SK-N-SH treated with all-trans-retinoic acid at 6 μM for 48 hours (cell line): ENCODE results near the gene GALNT12.

Source experiments
- ARNTL ChIP-seq: fragments of 450-650 bp; formaldehyde crosslinking; IDR thresholded peaks from 2 replicates; pipeline ENCODE4 v1.5.0; 2020; ENCODE audit warnings: low read depth, mild to moderate bottlenecking, moderate library complexity, borderline replicate concordance
- TSHZ2 ChIP-seq: fragments of 250-450 bp; sonication (Bioruptor Pico); IDR thresholded peaks from 2 replicates; pipeline ENCODE4 v1.5.0; 2020; ENCODE audit warnings: mild to moderate bottlenecking, moderate library complexity
- ZC3H10 ChIP-seq: fragments of 250-450 bp; sonication (Bioruptor Pico); IDR thresholded peaks from 2 replicates; pipeline ENCODE4 v1.5.1; 2021; ENCODE audit warnings: mild to moderate bottlenecking, moderate library complexity
- ZFP3 ChIP-seq: fragments of 250-450 bp; sonication (Bioruptor Pico); IDR thresholded peaks from 2 replicates; pipeline ENCODE4 v1.5.0; 2020; ENCODE audit warnings: mild to moderate bottlenecking, moderate library complexity
- ZFP30 ChIP-seq: fragments of 450-650 bp; formaldehyde crosslinking; IDR thresholded peaks from 2 replicates; pipeline ENCODE4 v1.5.0; 2022; ENCODE audit warnings: mild to moderate bottlenecking, moderate library complexity
- TF ChIP-seq, protein P1 (sequence below): fragments of 250-450 bp; sonication (Bioruptor Pico); IDR thresholded peaks from 2 replicates; pipeline ENCODE4 v1.8.0; 2020; ENCODE audit warnings: mild to moderate bottlenecking, moderate library complexity, borderline replicate concordance

GRCh38 chr9:98850851-98851729 is 43.6 kb downstream of the GALNT12 start:
- no peak for TF ChIP-seq ARNTL (CRISPR knock-in tag)
- no peak for TF ChIP-seq TSHZ2 (CRISPR knock-in tag)
- TF ChIP-seq ZC3H10 (CRISPR knock-in tag) = no peak
- TF ChIP-seq, protein P1, sequence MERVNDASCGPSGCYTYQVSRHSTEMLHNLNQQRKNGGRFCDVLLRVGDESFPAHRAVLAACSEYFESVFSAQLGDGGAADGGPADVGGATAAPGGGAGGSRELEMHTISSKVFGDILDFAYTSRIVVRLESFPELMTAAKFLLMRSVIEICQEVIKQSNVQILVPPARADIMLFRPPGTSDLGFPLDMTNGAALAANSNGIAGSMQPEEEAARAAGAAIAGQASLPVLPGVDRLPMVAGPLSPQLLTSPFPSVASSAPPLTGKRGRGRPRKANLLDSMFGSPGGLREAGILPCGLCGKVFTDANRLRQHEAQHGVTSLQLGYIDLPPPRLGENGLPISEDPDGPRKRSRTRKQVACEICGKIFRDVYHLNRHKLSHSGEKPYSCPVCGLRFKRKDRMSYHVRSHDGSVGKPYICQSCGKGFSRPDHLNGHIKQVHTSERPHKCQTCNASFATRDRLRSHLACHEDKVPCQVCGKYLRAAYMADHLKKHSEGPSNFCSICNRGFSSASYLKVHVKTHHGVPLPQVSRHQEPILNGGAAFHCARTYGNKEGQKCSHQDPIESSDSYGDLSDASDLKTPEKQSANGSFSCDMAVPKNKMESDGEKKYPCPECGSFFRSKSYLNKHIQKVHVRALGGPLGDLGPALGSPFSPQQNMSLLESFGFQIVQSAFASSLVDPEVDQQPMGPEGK (CRISPR knock-in tag) = no peak
- TF ChIP-seq ZFP30 (CRISPR knock-in tag) = no peak
- no peak for TF ChIP-seq ZFP3 (CRISPR knock-in tag)
